ENCODE data around the gene SERPINF2.

DNA sequence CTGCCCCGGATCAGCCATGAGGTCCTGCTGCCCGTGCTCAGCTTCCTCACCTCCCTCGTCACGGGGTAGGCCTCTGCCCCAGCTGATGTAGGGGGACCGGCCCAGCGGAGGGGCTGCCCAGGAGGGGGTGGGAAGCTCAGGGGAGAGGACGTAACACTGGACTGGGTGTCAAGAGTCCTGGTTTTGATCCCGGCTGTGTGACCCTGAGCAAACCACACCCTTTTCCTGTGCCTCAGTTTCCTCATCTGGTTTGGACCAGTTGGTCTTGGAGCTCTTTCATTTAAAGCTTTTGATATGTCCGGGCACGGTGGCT, 11.5 kb upstream of the SERPINF2 start:
- TF ChIP-seq CTCF (IDR thresholded peaks at IDR 0.05; ENCODE audit: insufficient read depth, low read length, poor library complexity, severe bottlenecking) = no peak
- TF ChIP-seq EZH2phosphoT487 (conservative IDR thresholded peaks at IDR 0.05; ENCODE audit: low read length) = no peak

Data from SU-DHL-6 (cell line).